DND-41 (cell line): ENCODE measurements around the gene SLC43A1.

Experiments used
- CTCF ChIP-seq: IDR thresholded peaks from 2 replicates; pipeline ENCODE4 v1.5.1; 2012; ENCODE audit warnings: borderline replicate concordance, low read length, moderate library complexity, mild to moderate bottlenecking; ENCODE audit not compliant: poor library complexity, severe bottlenecking; ENCODE audit errors: extremely low read depth
- EZH2 ChIP-seq: IDR thresholded peaks from 3 replicates; pipeline ENCODE4 v1.6.1; 2012; ENCODE audit warnings: borderline replicate concordance, low read depth, mild to moderate bottlenecking, moderate library complexity, low read length, inconsistent platforms; ENCODE audit not compliant: severe bottlenecking

DNA sequence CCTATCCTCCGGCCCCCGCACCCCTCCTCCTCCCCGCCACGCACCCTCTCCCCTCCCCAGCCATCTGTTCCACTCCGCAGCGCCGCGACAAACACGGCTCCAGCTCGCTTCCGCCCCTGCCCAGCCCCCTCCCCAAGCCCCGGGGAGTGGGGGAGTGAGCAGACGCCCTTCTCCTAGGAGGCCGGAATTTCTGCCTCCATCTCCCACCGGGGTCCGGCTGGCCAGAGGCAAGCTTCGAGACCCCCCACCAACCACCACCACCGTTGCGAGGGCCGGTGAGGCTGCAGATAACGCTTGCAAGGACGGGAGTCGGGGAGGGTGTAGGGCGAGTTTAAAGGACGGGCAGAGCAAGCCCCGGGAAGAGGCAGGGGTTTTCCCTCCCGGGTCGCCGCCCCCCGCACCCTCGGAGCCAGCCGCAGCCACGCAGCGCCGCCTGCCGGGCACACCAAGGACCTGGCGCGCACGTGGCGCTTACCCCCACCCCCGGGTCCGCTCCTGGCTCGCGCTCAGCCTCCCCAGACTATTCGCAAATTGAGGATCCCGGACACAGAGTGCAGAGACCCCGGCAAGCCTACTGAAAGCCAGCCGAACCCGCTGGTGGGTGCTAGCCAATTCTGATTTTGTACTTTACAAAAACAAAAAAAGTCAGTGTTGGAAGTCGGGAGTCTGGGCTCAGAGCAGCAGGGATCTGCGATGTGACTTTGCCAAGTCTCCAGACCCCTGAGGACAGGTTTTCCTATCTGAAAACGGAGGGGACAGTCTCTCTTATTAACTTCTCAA lies 32.5 kb downstream of the SLC43A1 start:
- TF ChIP-seq CTCF (peak; percentile 79), EZH2 (peak; percentile 19)
